Esophagus muscularis mucosa (tissue), 4 donors: ENCODE results near the gene AQP11.

Experiments used
- CTCF ChIP-seq, 3 experiments: fragments of 200-600 bp in 2 of 3; fragments of 450-650 bp in 1 of 3; sonication (generic) in 2 of 3; IDR thresholded peaks; one replicate each; pipeline ENCODE4 v1.5.1; 2017 to 2019; ENCODE audit warnings: antibody characterized with exemption in 3 of 3, mild to moderate bottlenecking in 2 of 3, moderate library complexity in 1 of 3
- EP300 ChIP-seq: sonication (generic); formaldehyde crosslinking; IDR thresholded peaks from one replicate; pipeline ENCODE4 v1.6.1; 2017; ENCODE audit warnings: antibody characterized with exemption
- POLR2A ChIP-seq: fragments of 450-650 bp; IDR thresholded peaks from one replicate; pipeline ENCODE4 v1.6.1; 2017; ENCODE audit warnings: antibody characterized with exemption, moderate library complexity, mild to moderate bottlenecking, low read depth
- POLR2AphosphoS5 ChIP-seq, 2 donors: sonication (generic); formaldehyde crosslinking; IDR thresholded peaks; one replicate each; pipeline ENCODE4 v1.6.1; 2017; ENCODE audit warnings: antibody characterized with exemption in 2 of 2

GRCh38 chr11:77561257-77561656 lies 28.5 kb upstream of the AQP11 start:
- no peak for TF ChIP-seq POLR2A
- no peak for TF ChIP-seq POLR2AphosphoS5 (IDR thresholded peaks at IDR 0.05)
- no peak for TF ChIP-seq CTCF (IDR thresholded peaks at IDR 0.05)
- TF ChIP-seq EP300: no peak
